Adrenal gland (tissue), 5 donors: ENCODE results near the gene CTNND2.

ENCODE experiments used
- CTCF ChIP-seq, 6 experiments: fragments of 450-650 bp in 4 of 6; fragments of 200-600 bp in 2 of 6; sonication (generic) in 1 of 6; IDR thresholded peaks; 1 replicate in 5 of 6; 2 replicates in 1 of 6; pipeline versions ENCODE4 v1.5.1 to v1.8.0; 2016 to 2021; ENCODE audit warnings: antibody characterized with exemption in 6 of 6, mild to moderate bottlenecking in 2 of 6, moderate library complexity in 1 of 6
- POLR2A ChIP-seq, 2 donors: fragments of 450-650 bp; IDR thresholded peaks; one replicate each; pipeline ENCODE4 v1.6.1; 2017; ENCODE audit warnings: antibody characterized with exemption in 2 of 2, mild to moderate bottlenecking in 2 of 2, moderate library complexity in 1 of 2
- donor health status: DM: no; HTN: no; CAD: no.

DNA sequence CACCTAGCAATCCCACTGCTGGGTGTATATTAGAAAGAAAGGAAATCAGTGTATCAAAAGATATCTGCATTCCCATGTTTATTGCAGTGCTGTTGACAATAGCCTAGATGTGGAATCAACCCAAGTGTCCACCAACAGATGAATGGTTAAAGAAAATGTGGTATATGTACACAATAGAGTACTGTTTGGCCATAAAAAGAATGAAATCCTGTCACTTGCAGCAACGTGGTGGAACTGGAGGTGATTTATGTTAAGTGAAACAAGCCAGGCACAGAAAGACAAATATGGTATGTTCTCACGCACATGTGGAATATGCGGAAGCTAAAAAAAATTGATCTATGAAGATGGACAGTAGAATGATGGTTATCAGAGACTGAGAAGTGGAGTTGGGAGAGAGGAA is 921.6 kb downstream of the CTNND2 start:
- no peak for TF ChIP-seq CTCF (IDR thresholded peaks at IDR 0.05)
- no peak for TF ChIP-seq POLR2A (IDR thresholded peaks at IDR 0.05)
